ENCODE data around the gene SORL1-AS1.

Gene SORL1-AS1

DNA sequence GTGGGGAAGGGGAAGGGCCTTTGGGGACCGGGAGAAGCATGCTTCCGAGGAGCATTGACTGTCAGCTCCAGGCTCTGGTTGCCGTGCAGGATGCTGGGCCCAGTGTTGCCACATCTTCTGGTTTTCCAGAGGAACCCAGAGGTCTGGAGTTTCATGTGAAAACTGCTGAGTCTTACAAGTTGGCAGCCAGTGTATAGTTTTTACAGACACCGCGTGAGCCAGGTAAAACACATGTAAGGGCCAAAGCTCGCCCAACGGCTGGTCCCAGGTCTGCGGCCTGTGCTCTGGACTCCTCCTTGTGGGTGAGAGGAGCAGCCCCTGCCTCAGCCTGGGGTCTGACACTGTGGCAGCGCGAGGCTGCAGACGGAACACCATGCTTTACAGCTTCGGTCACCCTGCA lies 18.4 kb upstream of the SORL1-AS1 start:
- H3K9me3 ChIP-seq, result no peaks in the 10 kb centered on the region
- H3K36me3 ChIP-seq, result no peaks in the 10 kb centered on the region
- WGBS, 2 donors, result 87 to 100% methylated on average over 3 to 12 of the region's 12 CpGs
- TF ChIP-seq CTCF (IDR thresholded peaks at IDR 0.05), result no peak
- ATAC-seq (ENCODE audit: low FRiP score in 2 of 2) (no peak), DNase-seq (peak in 1 of 2 donors; percentile 50)
- H3K27ac ChIP-seq, result no peak overlapping the region
- H3K27me3 ChIP-seq, result no peaks in the 10 kb centered on the region
- H3K4me3 ChIP-seq, result no peak overlapping the region
- peaks cover 15 to 18% (median 17%) of the 10 kb centered on the region in 4 donors for H3K4me1 ChIP-seq

DNA sequence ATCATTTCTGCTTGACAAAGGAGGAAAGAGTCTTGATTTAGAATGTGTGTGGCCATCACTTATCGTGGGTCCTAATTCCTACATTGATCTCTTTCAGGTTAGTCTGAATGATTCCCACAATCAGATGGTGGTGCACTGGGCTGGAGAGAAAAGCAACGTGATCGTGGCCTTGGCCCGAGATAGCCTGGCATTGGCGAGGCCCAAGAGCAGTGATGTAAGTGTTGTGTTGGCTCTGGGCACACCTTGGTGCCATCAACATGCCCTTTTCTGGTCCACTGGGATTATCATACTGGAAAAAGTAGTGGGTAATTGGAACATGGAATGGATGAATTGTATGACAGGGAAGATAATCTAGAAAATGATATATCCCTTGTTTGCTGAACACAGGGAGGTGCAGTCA lies 17.1 kb upstream of the SORL1-AS1 start:
- TF ChIP-seq CTCF (IDR thresholded peaks at IDR 0.05) (no peak), POLR2A (IDR thresholded peaks at IDR 0.05) (no peak), POLR2AphosphoS5 (IDR thresholded peaks at IDR 0.05) (no peak), EP300 (IDR thresholded peaks at IDR 0.05) (no peak)
- Histone ChIP-seq H3K9me3 (no peaks in the 10 kb centered on the region), H3K4me3 (no peak overlapping the region), H3K4me1 (peaks cover 26 to 30% (median 27%) of the 10 kb centered on the region in 4 donors), H3K27me3 (no peaks in the 10 kb centered on the region), H3K36me3 (no peaks in the 10 kb centered on the region), H3K27ac (no peak overlapping the region)
- DNase-seq (no peak), ATAC-seq (ENCODE audit: low FRiP score in 2 of 2) (no peak)
- 86 to 94% methylated on average over 5 of the region's 5 CpGs for WGBS, 2 donors

DNA sequence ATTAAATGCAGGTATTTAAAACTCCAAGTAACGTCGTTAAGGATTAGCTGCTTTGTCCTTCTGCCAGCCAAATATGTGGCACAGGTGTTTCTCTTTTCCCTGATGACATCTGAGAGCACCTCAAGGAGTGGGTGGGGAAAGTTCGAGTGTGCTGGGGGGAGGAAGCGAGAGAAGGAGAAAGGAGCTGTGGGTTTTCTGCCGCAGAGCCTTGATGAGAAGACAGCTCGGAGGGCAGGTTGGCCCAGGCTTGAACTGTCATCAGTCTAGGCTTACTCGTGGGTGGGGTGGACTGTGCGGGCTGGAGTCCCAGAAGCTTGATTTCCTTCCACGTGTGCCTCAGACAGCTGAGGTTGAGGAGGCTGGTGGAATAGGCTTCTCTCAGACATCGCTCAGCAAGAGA lies 15.2 kb upstream of the SORL1-AS1 start:
- Histone ChIP-seq H3K27me3 (no peaks in the 10 kb centered on the region), H3K4me1 (peaks cover 31 to 45% (median 36%) of the 10 kb centered on the region in 4 donors), H3K4me3 (no peak overlapping the region), H3K9me3 (no peaks in the 10 kb centered on the region), H3K36me3 (no peaks in the 10 kb centered on the region), H3K27ac (peak overlapping the region in 2 of 4 donors; percentile 21 to 38)
- TF ChIP-seq POLR2A (IDR thresholded peaks at IDR 0.05), result peak in 1 of 4 donors; percentile 10
- no peak for TF ChIP-seq POLR2AphosphoS5 (IDR thresholded peaks at IDR 0.05)
- peak; percentile 15 to 41 for ATAC-seq (ENCODE audit: low FRiP score in 2 of 2)
- WGBS, 2 donors, result 34 to 43% methylated on average over 10 of the region's 10 CpGs
- DNase-seq, result peak in 1 of 2 donors; percentile 54

DNA sequence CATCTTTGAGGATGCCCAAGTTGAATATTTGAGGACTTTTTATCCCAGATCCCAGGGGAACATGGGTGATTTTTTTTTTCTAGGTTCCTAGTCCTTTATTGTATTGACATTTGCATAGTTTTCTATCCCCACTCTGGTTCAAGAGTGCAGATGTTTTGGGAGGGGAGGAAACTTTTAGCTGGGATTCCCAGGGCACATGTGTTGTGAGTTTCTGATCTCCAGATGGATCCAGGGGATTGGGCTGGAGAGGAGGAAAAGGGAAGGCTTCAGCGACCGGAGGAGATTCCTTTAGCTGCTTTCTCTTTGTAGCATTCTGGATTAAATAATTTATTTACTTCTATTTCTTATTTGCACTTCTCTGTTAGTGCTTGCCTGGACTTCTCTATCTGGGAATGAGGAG lies 14.7 kb upstream of the SORL1-AS1 start:
- 62 to 88% methylated on average over 2 of the region's 2 CpGs for WGBS, 2 donors
- no peak for ATAC-seq (ENCODE audit: low FRiP score in 2 of 2)
- DNase-seq, result no peak
- Histone ChIP-seq H3K36me3 (no peaks in the 10 kb centered on the region), H3K9me3 (no peaks in the 10 kb centered on the region), H3K27me3 (no peaks in the 10 kb centered on the region), H3K4me3 (no peak overlapping the region), H3K27ac (peak overlapping the region in 1 of 4 donors; percentile 38), H3K4me1 (peaks cover 31 to 45% (median 36%) of the 10 kb centered on the region in 4 donors)
- TF ChIP-seq POLR2AphosphoS5 (IDR thresholded peaks at IDR 0.05) (no peak), EP300 (IDR thresholded peaks at IDR 0.05) (no peak), POLR2A (IDR thresholded peaks at IDR 0.05) (no peak), CTCF (IDR thresholded peaks at IDR 0.05) (no peak)

- Histone ChIP-seq H3K4me3 (no peak overlapping the region), H3K36me3 (no peaks in the 10 kb centered on the region), H3K27me3 (no peaks in the 10 kb centered on the region), H3K4me1 (peaks cover 32 to 45% (median 39%) of the 10 kb centered on the region in 4 donors), H3K27ac (peak overlapping the region in 3 of 4 donors; percentile 2 to 46 (median 38)), H3K9me3 (no peaks in the 10 kb centered on the region)
- 50% methylated on average over 8 of the region's 8 CpGs for WGBS, 2 donors
- ATAC-seq (ENCODE audit: low FRiP score in 2 of 2) (peak; percentile 74 to 89), DNase-seq (peak; percentile 45 to 93)
- TF ChIP-seq EP300 (IDR thresholded peaks at IDR 0.05) (no peak), CTCF (IDR thresholded peaks at IDR 0.05) (no peak), POLR2AphosphoS5 (IDR thresholded peaks at IDR 0.05) (peak in 1 of 2 donors; percentile 39)
These were observed 13.5 kb upstream of the SORL1-AS1 start for GRCh38 chr11:121466063-121466794.
